ENCODE data around the gene LRFN4. TPM values are rescaled to one million over a fixed set of nuclear protein-coding genes. Genes with fewer than 3 reads are reported as not detected.
A peak's percentile ranks its signal among the peaks of the same experiment; 100 is the strongest.
"Not testable (repeated sequence)": the region's sequence is repeated elsewhere in the genome, so short reads cannot be mapped to it uniquely, and the experiment has no call there.

Gene LRFN4
- total RNA-seq, result 25.6 TPM
- long read RNA-seq, transcript LRFN4-201 (2 exons, 2,431 nt), result major isoform, 16 of 20 reads
- long read RNA-seq, partial matches to known transcripts, result 0 of 20 reads
- long read RNA-seq, other reads (novel, unspliced or antisense), result 4 of 20 reads

DNA sequence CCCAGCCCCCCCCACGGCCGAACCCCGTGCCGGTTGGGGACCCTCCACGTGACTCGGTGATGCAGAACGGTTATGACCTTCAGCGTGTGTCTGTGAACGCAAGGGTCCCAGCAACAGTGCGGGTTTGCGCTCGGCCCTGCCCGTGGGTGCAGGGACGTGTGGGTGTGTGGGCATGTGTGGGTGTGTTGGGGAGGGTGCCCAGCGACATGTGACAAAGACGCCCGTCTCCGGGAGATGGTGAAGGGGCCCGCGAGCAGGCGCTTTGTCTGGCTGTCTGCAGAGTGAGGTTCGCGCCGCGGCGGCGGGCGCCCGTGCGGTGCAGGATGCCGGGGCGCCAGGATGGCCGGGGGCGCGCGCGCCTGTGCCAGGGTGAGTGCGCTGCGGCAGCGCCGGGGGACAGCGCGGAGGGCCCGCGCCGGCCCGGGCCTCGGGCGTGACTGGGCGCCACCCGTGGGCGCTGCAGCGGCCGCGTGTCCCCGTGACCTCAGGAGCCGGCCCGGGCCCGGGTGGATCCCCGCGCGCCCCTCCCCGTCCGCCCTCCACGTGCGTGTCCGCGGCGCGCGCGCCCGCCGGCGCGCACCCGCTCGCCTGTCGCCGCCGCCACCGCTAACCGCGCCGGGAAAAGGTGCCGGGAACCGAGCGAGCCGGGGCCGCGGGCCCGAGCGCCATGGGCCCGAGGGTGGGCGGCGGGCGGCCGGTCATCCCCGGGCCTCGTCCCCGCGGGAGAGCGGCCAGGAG, at the start of gene LRFN4:
LRFN4 (plus strand) TSS at position 569 of the 738 bp plus-strand sequence. CDS start 681 bp downstream, outside the sequence.
- DNase-seq (ENCODE audit: low spot score), result no peak

DNA sequence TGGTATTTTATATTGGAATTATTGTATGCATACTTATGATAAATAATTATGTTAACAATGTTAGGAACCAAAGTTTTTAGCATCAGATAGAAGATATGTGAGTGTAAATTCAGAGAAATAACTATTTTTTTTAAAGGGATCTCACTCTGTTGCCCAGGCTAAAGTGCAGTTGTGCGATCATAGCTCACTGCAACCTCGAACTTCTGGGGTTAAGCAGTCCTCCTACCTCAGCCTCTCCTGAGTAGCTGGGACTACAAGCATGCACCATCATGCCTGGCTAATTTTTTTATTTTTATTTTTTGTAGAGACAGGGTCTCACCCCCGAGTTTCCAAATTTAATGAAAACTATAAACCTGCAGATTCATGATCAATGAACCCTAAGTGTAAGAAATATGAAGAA, 47.3 kb upstream of the LRFN4 start:
- DNase-seq (ENCODE audit: low spot score), result no peak

DNA sequence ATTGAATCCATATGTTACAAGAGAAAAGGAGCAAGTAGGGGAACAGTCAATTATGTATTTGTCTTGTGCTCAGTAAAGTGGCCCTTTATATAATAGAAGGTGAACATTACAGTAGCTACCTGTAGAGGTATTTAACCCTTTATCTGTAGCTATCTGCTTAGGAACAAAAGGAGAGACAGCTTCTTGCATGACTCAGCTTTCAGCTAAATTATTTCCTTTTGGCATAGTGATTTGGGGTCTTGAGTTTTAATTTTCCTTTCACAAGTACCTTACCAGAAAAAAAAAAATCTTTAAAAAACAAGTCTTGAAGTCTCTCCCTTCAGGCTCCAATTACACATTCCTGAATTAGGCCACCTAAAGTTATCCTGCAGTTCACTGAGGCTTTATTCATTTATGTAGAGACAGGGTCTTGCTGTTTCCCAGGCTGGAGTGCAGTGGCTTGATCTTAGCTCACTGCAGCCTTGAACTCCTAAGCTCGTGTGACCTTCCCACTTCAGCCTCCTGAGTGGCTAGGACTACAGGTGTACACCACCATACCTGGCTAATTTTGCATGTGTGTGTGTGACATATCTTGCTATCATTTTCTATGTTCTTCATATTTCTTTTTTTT, 46.2 kb upstream of the LRFN4 start:
- no peak for DNase-seq (ENCODE audit: low spot score)

DNA sequence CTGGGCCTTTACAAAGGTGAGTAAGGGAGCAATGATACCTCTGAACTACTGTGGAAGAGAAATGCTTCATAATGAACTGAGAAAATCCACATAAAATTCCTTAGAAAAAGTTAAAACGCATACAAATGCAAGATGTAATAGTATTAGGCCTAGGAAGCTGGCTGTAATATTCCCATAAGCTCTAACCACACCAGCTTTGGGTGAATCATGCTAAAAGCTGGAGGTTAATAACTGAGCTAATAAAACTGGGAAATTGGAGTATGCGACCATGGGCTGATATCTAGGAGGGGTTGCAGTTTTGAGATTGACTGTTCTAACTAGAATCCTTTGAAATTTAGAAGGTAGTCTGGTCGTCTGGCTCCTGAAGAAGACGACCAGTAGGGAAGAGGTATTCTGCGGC, 42.2 kb upstream of the LRFN4 start:
- no peak for DNase-seq (ENCODE audit: low spot score)

DNA sequence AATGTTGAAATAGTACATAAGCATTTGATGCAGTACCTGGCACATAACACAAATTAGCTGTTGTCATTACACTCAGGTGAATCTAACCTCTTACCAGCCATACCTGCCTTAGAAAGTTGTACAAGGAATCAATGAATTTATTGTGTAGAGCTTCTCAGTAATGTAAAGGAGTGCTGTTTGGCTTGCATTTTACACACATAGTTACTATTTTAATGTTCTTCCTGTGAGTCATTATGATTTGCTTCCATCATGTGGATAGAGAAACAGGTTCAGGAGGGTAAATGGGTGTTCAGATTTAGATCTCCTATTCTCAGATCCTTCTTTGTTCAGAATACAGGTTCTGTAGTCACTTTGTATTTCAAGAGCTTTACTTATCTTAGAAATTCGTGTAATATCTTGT, 41.2 kb upstream of the LRFN4 start:
- DNase-seq (ENCODE audit: low spot score), result no peak

DNA sequence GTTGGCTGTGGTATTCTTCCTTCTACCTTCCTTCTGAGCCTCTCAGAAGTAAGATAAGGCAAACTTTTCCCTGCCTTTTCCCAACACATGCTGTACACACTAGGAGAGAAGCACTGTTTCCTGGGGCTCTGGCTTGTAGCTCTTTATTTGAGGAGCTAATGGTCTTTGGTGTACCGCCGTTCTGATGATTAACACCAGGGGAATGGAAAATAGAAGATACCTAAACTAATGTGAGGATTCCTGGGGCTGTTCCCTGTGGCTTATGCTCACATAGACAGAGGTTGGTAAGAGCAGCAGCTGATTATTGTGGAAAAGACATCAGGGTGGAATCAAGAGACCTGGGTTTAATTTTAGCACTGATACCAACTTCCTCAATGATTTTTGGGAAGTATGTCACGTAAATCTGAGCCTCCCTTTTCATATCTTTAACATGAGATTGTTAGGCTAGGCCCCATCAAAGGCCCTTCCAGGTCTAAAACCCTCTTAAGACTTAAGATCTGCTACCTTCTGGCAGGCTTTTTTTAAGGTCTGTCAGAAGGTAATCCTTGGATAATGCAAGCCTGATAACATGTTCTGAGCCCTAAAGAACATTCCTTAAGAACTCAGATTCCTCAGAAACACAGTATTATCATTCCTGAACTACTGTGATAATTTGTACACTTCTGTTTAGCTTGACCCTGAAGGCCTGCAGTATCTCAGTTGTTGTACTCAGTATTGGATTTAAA, 38.5 kb upstream of the LRFN4 start:
- no peak for DNase-seq (ENCODE audit: low spot score)

DNA sequence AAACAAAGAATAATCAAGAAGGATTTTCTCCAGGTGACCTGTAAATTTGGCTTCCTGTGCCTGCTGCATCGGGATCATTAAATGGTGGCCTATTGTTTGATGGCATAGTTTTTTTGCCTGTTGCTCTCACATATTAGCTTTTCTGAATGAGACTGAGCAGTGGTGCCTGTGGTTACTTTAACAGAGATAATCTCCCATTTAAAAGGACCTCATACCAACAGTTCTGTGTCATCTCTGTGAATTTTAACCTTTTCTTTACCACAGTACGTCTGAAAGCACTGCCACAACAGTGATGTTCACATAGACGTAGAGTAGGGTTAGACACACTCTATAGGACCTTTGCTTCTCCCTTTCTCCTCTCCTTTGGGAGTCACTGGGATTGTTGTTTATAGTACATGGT, 36.5 kb upstream of the LRFN4 start:
- no peak for DNase-seq (ENCODE audit: low spot score)

DNA sequence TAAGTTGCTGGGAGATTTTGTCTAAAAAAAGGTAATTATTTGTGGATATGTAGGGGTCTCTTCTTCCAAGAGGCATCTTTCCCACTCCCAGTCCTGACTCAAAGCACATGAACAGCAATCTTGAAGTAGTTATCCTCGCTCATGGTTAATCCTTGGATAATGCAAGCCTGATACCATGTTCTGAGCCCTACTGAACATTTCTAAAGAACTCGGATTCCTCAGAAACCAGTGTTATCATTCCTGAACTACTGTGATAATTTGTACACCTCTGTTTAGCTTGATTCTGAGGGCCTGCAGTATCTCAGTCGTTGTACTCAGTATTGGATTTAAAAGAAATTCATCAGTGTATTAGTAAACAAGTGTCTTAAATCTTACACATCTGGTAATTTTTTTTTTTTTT, 36.0 kb upstream of the LRFN4 start:
- no peak for DNase-seq (ENCODE audit: low spot score)

DNA sequence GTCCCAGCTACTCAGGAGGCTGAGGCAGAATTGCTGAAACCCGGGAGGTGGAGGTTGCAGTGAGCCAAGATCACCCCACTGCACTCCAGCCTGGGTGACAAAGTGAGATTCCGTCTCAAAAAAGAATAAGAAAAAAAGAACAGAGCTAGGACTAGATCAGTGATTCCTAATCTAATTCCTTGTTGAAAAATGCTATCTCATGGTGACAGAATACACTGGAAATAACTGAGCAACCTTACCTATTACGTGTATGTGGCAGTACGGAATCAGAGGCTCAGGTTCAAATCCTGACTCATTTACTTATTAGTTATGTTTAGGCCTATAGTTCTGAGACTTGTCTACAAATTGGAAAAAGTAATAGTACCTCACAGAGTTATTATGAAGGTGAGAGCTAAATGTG, 33.2 kb upstream of the LRFN4 start:
- DNase-seq (ENCODE audit: low spot score), result no peak

DNA sequence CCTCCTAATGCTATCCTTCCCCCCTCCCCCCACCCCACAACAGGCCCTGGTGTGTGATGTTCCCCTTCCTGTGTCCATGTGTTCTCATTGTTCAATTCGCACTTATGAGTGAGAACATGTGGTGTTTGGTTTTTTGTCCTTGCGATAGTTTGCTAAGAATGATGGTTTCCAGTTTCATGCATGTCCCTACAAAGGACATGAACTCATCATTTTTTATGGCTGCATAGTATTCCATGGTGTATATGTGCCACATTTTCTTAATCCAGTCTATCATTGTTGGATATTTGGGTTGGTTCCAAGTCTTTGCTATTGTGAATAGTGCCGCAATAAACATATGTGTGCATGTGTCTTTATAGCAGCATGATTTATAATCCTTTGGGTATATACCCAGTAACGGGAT, 32.3 kb upstream of the LRFN4 start:
- DNase-seq (ENCODE audit: low spot score), result not testable (repeated sequence)

DNA sequence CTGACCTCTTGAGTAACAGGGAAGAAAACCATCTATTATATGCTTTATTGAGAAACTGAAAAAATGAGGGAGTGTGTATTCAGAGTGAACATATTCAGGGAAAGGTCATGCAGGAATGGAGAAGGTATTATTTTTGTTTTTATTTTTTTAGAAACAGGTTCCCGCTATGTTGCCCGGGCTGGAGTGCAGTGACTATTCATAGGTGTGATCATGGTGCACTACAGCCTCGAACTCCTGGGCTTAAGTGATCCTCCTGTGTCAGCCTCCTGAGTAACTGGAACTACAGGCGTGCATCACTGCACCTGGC, 22.4 kb upstream of the LRFN4 start:
- no peak for DNase-seq (ENCODE audit: low spot score)

DNA sequence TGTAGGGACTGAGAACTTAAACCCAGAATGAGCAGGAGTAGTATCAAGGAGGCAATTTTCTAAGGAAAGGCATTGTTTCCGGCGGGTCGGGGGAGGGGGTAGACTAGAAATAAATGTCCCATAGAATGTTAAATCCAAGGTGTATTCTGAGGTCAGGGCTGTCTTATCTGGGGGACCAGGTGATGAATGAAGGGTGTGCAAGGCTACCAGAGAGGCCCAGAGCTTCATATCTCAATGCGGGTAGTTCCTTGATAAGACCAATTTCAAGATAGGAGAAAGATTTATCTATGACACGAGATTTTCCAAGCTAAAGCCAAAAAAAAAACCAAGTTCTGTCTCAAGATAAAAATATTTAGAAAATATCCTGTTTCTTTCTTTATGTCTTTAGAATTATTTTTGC, 21.9 kb upstream of the LRFN4 start:
- no peak for DNase-seq (ENCODE audit: low spot score)

DNA sequence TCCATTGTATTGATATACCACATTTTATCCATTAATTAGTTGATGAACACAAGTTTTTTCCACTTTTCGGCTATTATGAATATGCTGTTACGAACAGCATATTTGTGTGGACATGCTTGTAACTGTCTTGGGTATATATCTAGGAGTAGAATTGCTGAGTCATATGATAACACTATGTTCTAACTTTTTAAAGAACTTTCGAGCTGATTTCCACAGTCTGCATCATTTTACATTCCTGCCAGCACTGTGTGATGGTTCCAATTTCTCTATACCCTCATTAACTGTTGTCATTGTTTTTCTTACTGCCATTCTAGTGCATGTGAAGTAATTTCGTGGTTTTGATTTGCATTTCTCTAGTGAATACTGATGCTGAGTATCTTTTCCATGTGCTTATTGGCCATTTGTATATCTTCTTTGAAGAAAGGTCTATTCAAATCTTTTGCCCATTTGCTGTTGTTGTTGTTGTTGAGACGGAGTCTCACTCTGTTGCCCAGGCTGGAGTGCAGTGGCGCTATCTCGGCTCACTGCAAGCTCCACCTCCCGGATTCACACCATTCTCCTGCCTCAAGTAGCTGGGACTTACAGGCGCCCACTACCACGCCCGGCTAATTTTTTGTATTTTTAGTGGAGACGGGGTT, 21.0 kb upstream of the LRFN4 start:
- DNase-seq (ENCODE audit: low spot score), result no peak

DNA sequence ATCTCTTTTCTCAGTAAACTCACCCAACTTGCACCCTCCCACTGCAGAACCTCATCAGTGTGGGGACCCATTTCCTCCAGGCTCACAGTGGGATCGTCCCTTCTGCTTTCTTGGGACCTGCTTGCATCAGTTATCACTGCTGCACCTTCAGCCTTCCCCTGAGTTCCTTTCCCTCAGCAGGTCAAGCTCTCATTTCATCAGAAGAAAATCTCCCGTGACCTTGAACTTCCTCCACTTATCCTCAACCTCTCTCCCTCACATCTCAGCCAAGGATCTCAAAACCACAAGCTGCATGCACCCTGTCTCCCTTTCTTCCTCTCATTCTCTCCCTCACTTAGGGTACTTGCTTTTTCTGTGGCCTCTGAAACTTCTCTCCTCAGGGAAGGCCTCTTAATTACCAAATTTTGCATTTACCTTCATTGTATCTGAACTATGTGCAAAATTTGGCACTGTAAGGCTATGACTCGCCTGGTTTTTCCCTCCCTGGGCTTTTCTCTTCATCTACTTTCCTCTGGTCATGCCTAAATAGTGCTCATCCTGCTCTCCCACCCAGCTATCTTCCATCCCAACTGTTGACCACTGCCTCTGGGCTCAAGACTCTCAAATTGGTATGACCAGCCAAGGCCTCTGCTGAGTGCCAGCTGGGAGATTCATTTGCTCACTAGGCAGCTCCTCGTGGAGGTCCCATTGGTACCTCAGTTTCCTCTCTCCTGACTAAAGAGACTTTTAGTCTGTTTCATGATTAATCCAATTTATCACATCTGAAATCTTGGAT, 16.4 kb upstream of the LRFN4 start:
- no peak for DNase-seq (ENCODE audit: low spot score)

DNA sequence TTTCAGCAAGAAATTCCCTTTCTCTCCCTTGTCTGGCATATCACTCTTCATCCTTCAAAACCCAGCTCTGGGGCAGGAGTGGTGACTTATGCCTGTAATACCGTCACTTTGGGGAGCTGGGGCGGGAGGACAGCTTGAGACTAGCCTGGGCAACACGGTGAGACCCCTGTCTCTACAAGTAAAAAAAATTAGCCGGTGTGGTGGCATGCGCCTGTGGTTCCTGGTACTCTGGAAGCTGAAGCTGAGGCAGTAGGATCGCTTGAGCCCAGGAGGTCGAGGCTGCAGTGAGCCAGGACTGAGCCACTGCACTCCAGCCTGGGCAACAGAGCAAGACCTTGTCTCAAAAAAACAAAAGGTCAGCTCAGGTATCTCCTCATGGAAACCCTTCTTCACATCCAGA, 15.0 kb upstream of the LRFN4 start:
- DNase-seq (ENCODE audit: low spot score), result no peak

DNA sequence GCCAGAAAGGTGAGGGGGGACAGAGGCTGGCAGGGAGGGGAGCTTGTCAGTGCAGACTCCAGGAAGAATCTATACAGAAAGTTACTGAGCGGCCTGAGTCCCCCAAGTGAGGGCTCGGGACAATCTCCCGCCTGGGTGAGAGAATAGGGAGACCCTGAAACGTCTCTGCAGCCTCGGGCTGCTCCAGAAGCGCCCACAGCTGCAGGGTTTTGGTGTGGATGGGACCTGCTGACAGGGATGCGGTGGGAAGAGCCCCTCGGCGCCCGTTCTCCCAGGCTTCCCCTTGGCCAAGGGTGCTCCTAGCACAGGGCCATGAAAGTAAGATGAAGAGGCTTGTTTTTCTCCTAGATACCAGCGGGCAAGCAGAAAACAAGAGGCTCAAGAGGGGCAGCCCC, 14.4 kb upstream of the LRFN4 start:
- DNase-seq (ENCODE audit: low spot score), result no peak

DNA sequence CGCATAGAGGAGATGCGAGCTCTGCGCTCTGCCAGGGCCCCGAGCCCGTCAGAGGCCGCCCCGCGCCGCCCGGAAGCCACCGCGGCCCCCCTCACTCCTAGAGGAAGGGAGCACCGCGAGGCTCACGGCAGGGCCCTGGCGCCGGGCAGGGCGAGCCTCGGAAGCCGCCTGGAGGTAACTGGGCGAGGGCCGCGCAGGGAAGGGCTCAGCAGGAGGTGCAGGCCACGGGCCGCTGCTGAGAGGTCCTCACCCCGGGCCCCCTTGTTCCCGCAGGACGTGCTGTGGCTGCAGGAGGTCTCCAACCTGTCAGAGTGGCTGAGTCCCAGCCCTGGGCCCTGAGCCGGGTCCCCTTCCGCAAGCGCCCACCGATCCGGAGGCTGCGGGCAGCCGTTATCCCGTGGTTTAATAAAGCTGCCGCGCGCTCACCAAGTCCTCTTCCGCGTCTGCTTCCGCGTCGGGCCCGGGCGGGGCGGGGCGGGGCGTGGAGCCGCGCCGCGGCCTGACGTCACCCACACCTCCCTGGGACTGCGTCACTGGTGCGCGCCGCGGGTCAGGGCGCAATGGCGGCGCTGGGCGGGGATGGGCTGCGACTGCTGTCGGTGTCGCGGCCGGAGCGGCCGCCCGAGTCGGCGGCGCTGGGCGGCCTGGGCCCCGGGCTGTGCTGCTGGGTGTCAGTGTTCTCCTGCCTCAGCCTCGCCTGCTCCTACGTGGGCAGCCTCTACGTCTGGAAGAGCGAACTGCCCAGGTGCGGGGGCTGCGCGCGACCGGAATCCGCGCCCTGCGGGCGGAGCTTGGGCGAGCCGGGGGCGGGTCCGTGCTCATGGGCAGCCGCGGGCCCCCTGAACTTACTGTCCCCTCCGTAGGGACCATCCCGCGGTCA, 13.7 kb upstream of the LRFN4 start, which contains the start of gene RCE1:
RCE1 (plus strand) TSS at position 546 of the 880 bp plus-strand sequence; CDS start at position 561, 15 bp downstream.
- peak; percentile 99 for DNase-seq (ENCODE audit: low spot score)

DNA sequence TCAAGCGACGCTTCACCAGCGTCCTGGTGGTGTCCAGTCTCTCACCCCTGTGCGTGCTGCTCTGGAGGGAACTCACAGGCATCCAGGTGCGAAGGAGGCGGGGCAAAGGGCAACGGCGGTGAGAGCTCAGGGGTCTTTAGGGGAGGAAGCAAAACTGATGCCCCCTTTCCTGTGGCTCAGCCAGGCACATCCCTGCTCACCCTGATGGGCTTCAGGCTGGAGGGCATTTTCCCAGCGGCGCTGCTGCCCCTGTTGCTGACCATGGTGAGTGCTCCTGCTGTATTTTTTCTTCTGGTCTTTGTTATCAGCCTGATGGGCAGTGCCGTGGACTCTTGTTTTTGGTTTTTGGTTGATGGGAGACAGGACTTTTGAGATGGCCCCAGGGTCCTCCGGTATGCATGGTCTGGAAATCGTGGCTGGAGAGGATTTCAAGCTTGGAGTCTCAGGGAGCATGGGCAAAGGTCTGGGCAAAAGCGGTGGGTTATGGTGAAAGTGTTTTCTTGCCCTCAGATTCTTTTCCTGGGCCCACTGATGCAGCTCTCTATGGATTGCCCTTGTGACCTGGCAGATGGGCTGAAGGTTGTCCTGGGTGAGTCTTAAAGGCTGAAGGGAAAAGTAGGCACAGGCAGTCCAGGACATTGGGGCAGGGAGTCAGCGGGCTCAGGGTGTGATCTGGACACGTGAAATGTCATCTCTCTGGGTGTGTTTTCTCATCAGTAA, 12.9 kb upstream of the LRFN4 start:
- DNase-seq (ENCODE audit: low spot score), result no peak

DNA sequence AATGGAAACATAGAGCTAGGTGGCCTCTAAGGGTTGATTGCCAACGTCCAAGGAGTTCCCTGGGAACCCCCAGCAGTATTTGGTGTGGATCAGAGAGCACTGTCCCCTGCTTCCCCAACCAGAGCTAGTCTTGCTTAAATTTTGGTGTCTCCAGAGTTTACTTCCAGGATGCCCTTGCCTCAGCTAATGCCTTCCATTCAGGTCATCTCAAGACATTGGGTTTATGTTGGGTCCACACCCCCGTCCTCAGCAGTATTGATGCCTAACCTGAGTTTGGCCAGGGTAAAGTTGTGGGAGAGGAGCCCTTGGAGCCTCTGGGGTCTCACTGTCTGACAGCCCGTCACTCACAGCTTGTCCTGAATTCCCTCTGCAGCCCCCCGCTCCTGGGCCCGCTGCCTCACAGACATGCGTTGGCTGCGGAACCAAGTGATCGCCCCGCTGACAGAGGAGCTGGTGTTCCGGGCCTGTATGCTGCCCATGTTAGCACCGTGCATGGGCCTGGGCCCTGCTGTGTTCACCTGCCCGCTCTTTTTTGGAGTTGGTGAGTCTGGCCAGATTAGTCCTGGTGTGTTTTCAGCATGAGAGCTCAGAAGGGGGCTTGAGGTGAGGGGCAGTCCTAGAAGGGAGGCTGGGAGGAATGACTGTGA, 12.2 kb upstream of the LRFN4 start:
- peak; percentile 87 for DNase-seq (ENCODE audit: low spot score)

Measured in mesenteric fat pad (tissue), 1 donor.